Measurements from ENCODE around the gene HADHA. TPM values are rescaled to one million over a fixed set of nuclear protein-coding genes. Genes with fewer than 3 reads are reported as not detected.

The HADHA gene
- total RNA-seq (2021) (118 to 123 TPM (median 121 TPM) in 3 replicates), Bru-seq, nascent RNA (percentile 82 among the genes with signal in this experiment)
- long read RNA-seq, experiment 1, transcript HADHA-201 (20 exons, 3,037 nt), result major isoform, 743 of 859 reads
- long read RNA-seq, experiment 1, partial matches to known transcripts, result 72 of 859 reads
- long read RNA-seq, experiment 1, other reads (novel, unspliced or antisense), result 35 of 859 reads
- long read RNA-seq, experiment 2, transcript HADHA-201 (20 exons, 3,037 nt), result major isoform, 80 of 200 reads
- long read RNA-seq, experiment 2, partial matches to known transcripts, result 77 of 200 reads
- long read RNA-seq, experiment 2, other reads (novel, unspliced or antisense), result 42 of 200 reads
- long read RNA-seq, experiment 3, transcript HADHA-201 (20 exons, 3,037 nt), result major isoform, 202 of 276 reads
- long read RNA-seq, experiment 3, partial matches to known transcripts, result 61 of 276 reads
- long read RNA-seq, experiment 3, other reads (novel, unspliced or antisense), result 13 of 276 reads

DNA sequence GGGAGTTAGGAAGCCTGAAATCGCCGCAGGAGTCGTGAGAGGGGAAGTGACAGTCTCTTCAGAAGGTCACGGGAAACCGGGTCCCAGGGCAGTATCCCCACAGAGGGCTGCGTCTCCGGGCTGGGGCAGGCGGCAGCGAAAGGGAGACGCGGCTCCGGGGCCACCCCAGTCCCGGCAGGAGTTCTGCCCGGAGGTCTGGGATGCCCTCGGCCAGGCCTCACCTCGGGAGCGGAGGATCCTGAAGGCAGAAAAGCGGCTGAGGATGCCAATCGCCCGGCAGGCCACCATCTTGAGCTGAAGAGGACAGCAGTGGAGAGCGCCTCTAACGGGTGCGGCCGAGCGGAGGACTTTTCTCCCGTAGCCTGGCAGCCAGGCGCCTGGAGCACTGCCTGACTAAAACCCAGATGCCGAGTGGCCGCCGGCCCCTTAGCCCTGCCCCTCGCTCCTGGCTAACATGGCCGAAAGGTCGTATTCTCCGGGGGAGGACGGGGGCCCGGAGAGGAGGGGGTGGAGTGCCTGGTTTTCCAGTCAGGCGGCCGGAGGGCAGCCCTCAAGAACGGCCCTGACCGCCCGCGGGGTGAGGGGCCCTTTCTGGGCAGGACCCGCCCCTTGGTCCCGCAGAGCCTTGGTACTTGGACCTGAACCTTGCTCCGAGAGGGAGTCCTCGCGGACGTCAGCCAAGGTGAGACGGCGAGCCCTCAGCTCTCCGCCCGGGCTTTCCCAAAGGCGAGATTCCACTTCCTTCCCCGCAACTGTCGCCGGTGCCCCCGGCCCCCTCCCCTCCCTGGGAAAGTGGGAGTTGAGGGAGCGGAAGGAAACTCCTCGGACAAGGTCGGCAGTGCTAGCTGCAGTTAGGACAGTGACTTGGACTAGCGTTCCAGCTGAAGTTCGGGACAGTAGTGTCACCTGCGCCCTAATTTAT is at the start of gene HADHA, which contains the start of gene HADHB:
TSS of gene HADHA (minus strand) at position 324 of the 922 bp plus-strand sequence. CDS start at position 288, 36 bp downstream.
TSS of gene HADHB (plus strand) at position 631 of the 922 bp plus-strand sequence. CDS start 9,316 bp downstream, outside the sequence.
- peak within 1 kb of the TSS; percentile 100 for H3K4me3 Mint-ChIP-seq
- no peaks in the 10 kb centered on the region for H3K27me3 Mint-ChIP-seq (ENCODE audit: low read depth)
- POLR2A ChIA-PET, result interaction anchor here (0.8 to 3.1 kb wide), 5 partner anchors 54 to 211 kb away, joined by 3 to 27 read pairs (median 3); partner anchors contain the start of gene RAB10
- ATAC-seq (peak; percentile 91), DNase-seq (ENCODE audit: low spot score) (peak; percentile 93)
- no peaks in the 10 kb centered on the region for H3K9me3 Mint-ChIP-seq
- CTCF ChIA-PET, result interaction anchor here (0.6 to 4.3 kb wide), 9 partner anchors 55 to 263 kb away, joined by 3 to 33 read pairs (median 5); partner anchors contain the start of genes GAREM2 and KIF3C
- H3K27ac Mint-ChIP-seq, result peak within 1 kb of the TSS; percentile 96
- no peaks in the 10 kb centered on the region for H3K36me3 Mint-ChIP-seq
- TF ChIP-seq ESRRA (CRISPR knock-in tag; IDR thresholded peaks at IDR 0.05; ENCODE audit: borderline replicate concordance) (peak; percentile 40; the same call in 1 of the 2 replicates), FOXK1 (CRISPR knock-in tag; IDR thresholded peaks at IDR 0.05) (peak; percentile 76), CREB1 (CRISPR knock-in tag; IDR thresholded peaks at IDR 0.05) (no peak), E2F5 (CRISPR knock-in tag; IDR thresholded peaks at IDR 0.05) (no peak; the same call in 1 of the 2 replicates), RELA (CRISPR knock-in tag; IDR thresholded peaks at IDR 0.05; ENCODE audit: borderline replicate concordance) (0 out of 2 replicates have a peak, but pooled peaks have one; percentile 52), FOXP1 (CRISPR knock-in tag; IDR thresholded peaks at IDR 0.05; ENCODE audit: borderline replicate concordance) (peak; percentile 38; the same call in 1 of the 2 replicates), ZBTB21 (CRISPR knock-in tag; IDR thresholded peaks at IDR 0.05; ENCODE audit: borderline replicate concordance) (no peak), HMGXB4 (CRISPR knock-in tag; IDR thresholded peaks at IDR 0.05) (peak; percentile 76; the same call in 1 of the 2 replicates), HMGA2 (CRISPR knock-in tag; IDR thresholded peaks at IDR 0.05) (0 out of 2 replicates have a peak, but pooled peaks have one; percentile 4), MAX (CRISPR knock-in tag; IDR thresholded peaks at IDR 0.05) (peak; percentile 38; the same call in 1 of the 2 replicates), SP1 (CRISPR knock-in tag; conservative IDR thresholded peaks at IDR 0.05) (peak; percentile 80), ETV6 (CRISPR knock-in tag; IDR thresholded peaks at IDR 0.05) (peak; percentile 67; the same call in 1 of the 2 replicates)
- TF ChIP-seq, protein P1, sequence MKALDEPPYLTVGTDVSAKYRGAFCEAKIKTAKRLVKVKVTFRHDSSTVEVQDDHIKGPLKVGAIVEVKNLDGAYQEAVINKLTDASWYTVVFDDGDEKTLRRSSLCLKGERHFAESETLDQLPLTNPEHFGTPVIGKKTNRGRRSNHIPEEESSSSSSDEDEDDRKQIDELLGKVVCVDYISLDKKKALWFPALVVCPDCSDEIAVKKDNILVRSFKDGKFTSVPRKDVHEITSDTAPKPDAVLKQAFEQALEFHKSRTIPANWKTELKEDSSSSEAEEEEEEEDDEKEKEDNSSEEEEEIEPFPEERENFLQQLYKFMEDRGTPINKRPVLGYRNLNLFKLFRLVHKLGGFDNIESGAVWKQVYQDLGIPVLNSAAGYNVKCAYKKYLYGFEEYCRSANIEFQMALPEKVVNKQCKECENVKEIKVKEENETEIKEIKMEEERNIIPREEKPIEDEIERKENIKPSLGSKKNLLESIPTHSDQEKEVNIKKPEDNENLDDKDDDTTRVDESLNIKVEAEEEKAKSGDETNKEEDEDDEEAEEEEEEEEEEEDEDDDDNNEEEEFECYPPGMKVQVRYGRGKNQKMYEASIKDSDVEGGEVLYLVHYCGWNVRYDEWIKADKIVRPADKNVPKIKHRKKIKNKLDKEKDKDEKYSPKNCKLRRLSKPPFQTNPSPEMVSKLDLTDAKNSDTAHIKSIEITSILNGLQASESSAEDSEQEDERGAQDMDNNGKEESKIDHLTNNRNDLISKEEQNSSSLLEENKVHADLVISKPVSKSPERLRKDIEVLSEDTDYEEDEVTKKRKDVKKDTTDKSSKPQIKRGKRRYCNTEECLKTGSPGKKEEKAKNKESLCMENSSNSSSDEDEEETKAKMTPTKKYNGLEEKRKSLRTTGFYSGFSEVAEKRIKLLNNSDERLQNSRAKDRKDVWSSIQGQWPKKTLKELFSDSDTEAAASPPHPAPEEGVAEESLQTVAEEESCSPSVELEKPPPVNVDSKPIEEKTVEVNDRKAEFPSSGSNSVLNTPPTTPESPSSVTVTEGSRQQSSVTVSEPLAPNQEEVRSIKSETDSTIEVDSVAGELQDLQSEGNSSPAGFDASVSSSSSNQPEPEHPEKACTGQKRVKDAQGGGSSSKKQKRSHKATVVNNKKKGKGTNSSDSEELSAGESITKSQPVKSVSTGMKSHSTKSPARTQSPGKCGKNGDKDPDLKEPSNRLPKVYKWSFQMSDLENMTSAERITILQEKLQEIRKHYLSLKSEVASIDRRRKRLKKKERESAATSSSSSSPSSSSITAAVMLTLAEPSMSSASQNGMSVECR (CRISPR knock-in tag; IDR thresholded peaks at IDR 0.05; ENCODE audit: borderline replicate concordance), result peak; percentile 50; the same call in 1 of the 2 replicates
- TF ChIP-seq, protein P2, sequence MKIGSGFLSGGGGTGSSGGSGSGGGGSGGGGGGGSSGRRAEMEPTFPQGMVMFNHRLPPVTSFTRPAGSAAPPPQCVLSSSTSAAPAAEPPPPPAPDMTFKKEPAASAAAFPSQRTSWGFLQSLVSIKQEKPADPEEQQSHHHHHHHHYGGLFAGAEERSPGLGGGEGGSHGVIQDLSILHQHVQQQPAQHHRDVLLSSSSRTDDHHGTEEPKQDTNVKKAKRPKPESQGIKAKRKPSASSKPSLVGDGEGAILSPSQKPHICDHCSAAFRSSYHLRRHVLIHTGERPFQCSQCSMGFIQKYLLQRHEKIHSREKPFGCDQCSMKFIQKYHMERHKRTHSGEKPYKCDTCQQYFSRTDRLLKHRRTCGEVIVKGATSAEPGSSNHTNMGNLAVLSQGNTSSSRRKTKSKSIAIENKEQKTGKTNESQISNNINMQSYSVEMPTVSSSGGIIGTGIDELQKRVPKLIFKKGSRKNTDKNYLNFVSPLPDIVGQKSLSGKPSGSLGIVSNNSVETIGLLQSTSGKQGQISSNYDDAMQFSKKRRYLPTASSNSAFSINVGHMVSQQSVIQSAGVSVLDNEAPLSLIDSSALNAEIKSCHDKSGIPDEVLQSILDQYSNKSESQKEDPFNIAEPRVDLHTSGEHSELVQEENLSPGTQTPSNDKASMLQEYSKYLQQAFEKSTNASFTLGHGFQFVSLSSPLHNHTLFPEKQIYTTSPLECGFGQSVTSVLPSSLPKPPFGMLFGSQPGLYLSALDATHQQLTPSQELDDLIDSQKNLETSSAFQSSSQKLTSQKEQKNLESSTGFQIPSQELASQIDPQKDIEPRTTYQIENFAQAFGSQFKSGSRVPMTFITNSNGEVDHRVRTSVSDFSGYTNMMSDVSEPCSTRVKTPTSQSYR (CRISPR knock-in tag; IDR thresholded peaks at IDR 0.05), result peak; percentile 55; the same call in 1 of the 2 replicates
- TF ChIP-seq, protein P3, sequence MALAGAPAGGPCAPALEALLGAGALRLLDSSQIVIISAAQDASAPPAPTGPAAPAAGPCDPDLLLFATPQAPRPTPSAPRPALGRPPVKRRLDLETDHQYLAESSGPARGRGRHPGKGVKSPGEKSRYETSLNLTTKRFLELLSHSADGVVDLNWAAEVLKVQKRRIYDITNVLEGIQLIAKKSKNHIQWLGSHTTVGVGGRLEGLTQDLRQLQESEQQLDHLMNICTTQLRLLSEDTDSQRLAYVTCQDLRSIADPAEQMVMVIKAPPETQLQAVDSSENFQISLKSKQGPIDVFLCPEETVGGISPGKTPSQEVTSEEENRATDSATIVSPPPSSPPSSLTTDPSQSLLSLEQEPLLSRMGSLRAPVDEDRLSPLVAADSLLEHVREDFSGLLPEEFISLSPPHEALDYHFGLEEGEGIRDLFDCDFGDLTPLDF (CRISPR knock-in tag; IDR thresholded peaks at IDR 0.05), result no peak
- TF ChIP-seq, protein P4, sequence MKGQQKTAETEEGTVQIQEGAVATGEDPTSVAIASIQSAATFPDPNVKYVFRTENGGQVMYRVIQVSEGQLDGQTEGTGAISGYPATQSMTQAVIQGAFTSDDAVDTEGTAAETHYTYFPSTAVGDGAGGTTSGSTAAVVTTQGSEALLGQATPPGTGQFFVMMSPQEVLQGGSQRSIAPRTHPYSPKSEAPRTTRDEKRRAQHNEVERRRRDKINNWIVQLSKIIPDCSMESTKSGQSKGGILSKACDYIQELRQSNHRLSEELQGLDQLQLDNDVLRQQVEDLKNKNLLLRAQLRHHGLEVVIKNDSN (CRISPR knock-in tag; IDR thresholded peaks at IDR 0.05), result peak; percentile 47
- H3K4me1 Mint-ChIP-seq, result peaks cover 35% of the 10 kb centered on the region
